Endothelial cell of umbilical vein (primary cell): ENCODE results near the gene ZMIZ1. TPM values are rescaled to one million over a fixed set of nuclear protein-coding genes. Genes with fewer than 3 reads are reported as not detected.

Source experiments
- BruUV-seq: library from RNA; stranded (reverse); fragments of 400-500 nt; replicated peaks from 2 replicates; lab custom pipeline; 2021; lab: Mats Ljungman, UMichigan
- CTCF ChIA-PET: fragments of 300-600, 350-600 bp; sonication (Branson Sonifier 250); formaldehyde crosslinking; loops from one replicate; lab custom pipeline; 2021; ENCODE audit warnings: antibody characterized with exemption, inconsistent platforms; lab: Charles Lee
- POLR2A ChIA-PET: fragments of 300-600, 350-600 bp; sonication (Branson Sonifier 250); formaldehyde crosslinking; loops from one replicate; lab custom pipeline; 2021; ENCODE audit warnings: antibody characterized with exemption, inconsistent platforms; lab: Charles Lee
- DNase-seq: peaks from one replicate; pipeline ENCODE4 v3.0.0-alpha.2; 2011; ENCODE audit warnings: low read depth, low spot score
- FAIRE-seq: peaks from 2 replicates; lab custom pipeline; 2011; peaks lifted over from hg19 to GRCh38; lab: Jason Lieb, UNC
- H2AFZ ChIP-seq: 2 replicates; pipeline ENCODE4 v1.6.0; 2012; ENCODE audit warnings: low read depth, low read length, control low read depth, inconsistent platforms
- H3K27ac ChIP-seq: 2 replicates; pipeline ENCODE4 v1.5.1; 2011; ENCODE audit warnings: low read depth, mild to moderate bottlenecking, control low read depth, low read length, moderate library complexity; ENCODE audit not compliant: insufficient read depth
- H3K27me3 ChIP-seq, 2 experiments: 2 replicates each; pipeline versions ENCODE4 v1.6.0 to v1.6.1; 2011; ENCODE audit warnings: low read length in 2 of 2, mixed read lengths in 1 of 2; ENCODE audit not compliant: control insufficient read depth in 2 of 2, insufficient read depth in 2 of 2
- H3K36me3 ChIP-seq, 2 experiments: 2 replicates in 1 of 2; 3 replicates in 1 of 2; pipeline ENCODE4 v1.5.1; 2011; ENCODE audit warnings: low read length in 2 of 2, mild to moderate bottlenecking in 1 of 2, moderate library complexity in 1 of 2; ENCODE audit not compliant: control insufficient read depth in 2 of 2, insufficient read depth in 2 of 2; ENCODE audit errors: extremely low read depth in 1 of 2
- H3K4me1 ChIP-seq: 3 replicates; pipeline ENCODE4 v1.5.1; 2011; ENCODE audit warnings: mild to moderate bottlenecking, low read length; ENCODE audit not compliant: control insufficient read depth, insufficient read depth; ENCODE audit errors: extremely low read depth
- H3K4me2 ChIP-seq: 2 replicates; pipeline ENCODE4 v1.6.1; 2011; ENCODE audit warnings: low read length, control low read depth, mixed read lengths; ENCODE audit not compliant: insufficient read depth
- H3K4me3 ChIP-seq, 3 experiments: fragments of 200-600 bp in 1 of 3; sonication (generic), shearing (Covaris generic) in 1 of 3; replicated peaks in 1 of 3; 2 replicates each; pipeline ENCODE4 v1.5.1; 2011 to 2016; ENCODE audit warnings: control low read depth in 3 of 3, low read length in 3 of 3, mild to moderate bottlenecking in 2 of 3, inconsistent platforms in 1 of 3, low read depth in 1 of 3, moderate library complexity in 1 of 3; ENCODE audit not compliant: insufficient read depth in 1 of 3
- H3K79me2 ChIP-seq: 2 replicates; pipeline ENCODE4 v1.6.0; 2012; ENCODE audit warnings: low read length, inconsistent platforms; ENCODE audit not compliant: control insufficient read depth, insufficient read depth
- H3K9ac ChIP-seq: replicated peaks from 2 replicates; pipeline ENCODE3; 2011; ENCODE audit warnings: low read length, control low read depth; ENCODE audit not compliant: insufficient read depth; ENCODE audit errors: extremely low read depth
- H3K9me1 ChIP-seq: replicated peaks from 3 replicates; pipeline ENCODE4 v1.6.0; 2011; ENCODE audit warnings: mild to moderate bottlenecking, low read length; ENCODE audit not compliant: control insufficient read depth, insufficient read depth; ENCODE audit errors: extremely low read depth
- H3K9me3 ChIP-seq: replicated peaks from 2 replicates; pipeline ENCODE4 v1.5.1; 2012; ENCODE audit warnings: low read length, inconsistent platforms; ENCODE audit not compliant: control insufficient read depth, insufficient read depth
- H4K20me1 ChIP-seq: replicated peaks from 2 replicates; pipeline ENCODE3; 2011; ENCODE audit warnings: mild to moderate bottlenecking, low read length; ENCODE audit not compliant: control insufficient read depth, insufficient read depth; ENCODE audit errors: extremely low read depth
- CTCF ChIP-seq, 2 donors: IDR thresholded peaks; 1 replicate in 1 of 2; 2 replicates in 1 of 2; pipeline ENCODE4 v1.5.1; 2011; ENCODE audit warnings: low read length in 2 of 2, mild to moderate bottlenecking in 2 of 2, moderate library complexity in 2 of 2, control low read depth in 1 of 2, inconsistent platforms in 1 of 2, low read depth in 1 of 2; ENCODE audit not compliant: insufficient read depth in 1 of 2; ENCODE audit errors: extremely low read depth in 1 of 2
- EZH2 ChIP-seq: IDR thresholded peaks from 2 replicates; pipeline ENCODE4 v1.6.1; 2012; ENCODE audit warnings: borderline replicate concordance, low read depth, mild to moderate bottlenecking, moderate library complexity, low read length, inconsistent platforms; ENCODE audit not compliant: severe bottlenecking
- FOS ChIP-seq: IDR thresholded peaks from 2 replicates; pipeline ENCODE4 v1.6.1; 2011; ENCODE audit warnings: mild to moderate bottlenecking, low read length, moderate library complexity, borderline replicate concordance; ENCODE audit not compliant: insufficient read depth
- GATA2 ChIP-seq: IDR thresholded peaks from 2 replicates; pipeline ENCODE4 v1.7.0; 2011; ENCODE audit warnings: low read depth, mild to moderate bottlenecking, moderate library complexity, mixed read lengths, low read length; ENCODE audit not compliant: insufficient read length, insufficient read depth
- JUN ChIP-seq: IDR thresholded peaks from 2 replicates; pipeline ENCODE4 v1.6.1; 2011; ENCODE audit warnings: borderline replicate concordance, low read depth; ENCODE audit not compliant: insufficient read length, insufficient read depth
- MAX ChIP-seq: IDR thresholded peaks from 2 replicates; pipeline ENCODE4 v1.6.1; 2011; ENCODE audit not compliant: insufficient read depth, insufficient read length
- MYC ChIP-seq: IDR thresholded peaks from one replicate; pipeline ENCODE4 v1.6.1; 2011; ENCODE audit warnings: mild to moderate bottlenecking, low read depth, low read length
- POLR2A ChIP-seq: IDR thresholded peaks from 2 replicates; pipeline ENCODE4 v1.6.1; 2012; ENCODE audit warnings: low read depth, mild to moderate bottlenecking, control low read depth, low read length
- POLR2AphosphoS5 ChIP-seq: IDR thresholded peaks from 2 replicates; pipeline ENCODE4 v1.6.1; 2012; ENCODE audit warnings: low read depth, mild to moderate bottlenecking, control low read depth, low read length, moderate library complexity; ENCODE audit not compliant: insufficient read depth
- dilution Hi-C: fragments of 300-500 bp; cut with MboI; formaldehyde crosslinking; loops from one replicate; pipeline ENCODE4 v1.15.0; 2019; ENCODE audit warnings: low sequenced_read_pairs; ENCODE audit not compliant: extremely low pct_ligation_motif_present
- intact Hi-C: fragments of 100-400 bp; cut with micrococcal nuclease; formaldehyde crosslinking; loops from one replicate; pipeline ENCODE4 v1.10.0; 2022
- polyA plus RNA-seq, 4 experiments: library from polyadenylated mRNA; depleted of rRNA in 3 of 4; stranded (reverse) in 3 of 4; unstranded in 1 of 4; fragments of >200 nt; gene quantifications; 2 replicates each; pipeline versions ENCODE4 v1.2.1 to v1.2.3, GENCODE V29; 2011 to 2012; ENCODE audit warnings: missing spikeins in 1 of 4
- total RNA-seq: library from RNA; stranded (reverse); gene quantifications from 2 replicates; pipeline ENCODE4 v1.2.3, GENCODE V29; 2021

Gene ZMIZ1
- total and polyA plus RNA-seq, 2 donors (not counting 3 experiments of a cell fraction or from before 2014, with no cell fraction given): 12.5 to 46.7 TPM

- Histone ChIP-seq H3K4me1 (peaks cover 18% of the 10 kb centered on the region), H3K79me2 (peaks cover 85% of the 10 kb centered on the region), H3K9me1 (no peaks in the 10 kb centered on the region), H3K4me2 (no peak overlapping the region), H2AFZ (no peak overlapping the region), H3K27ac (no peak overlapping the region), H3K9ac (no peak overlapping the region), H4K20me1 (no peaks in the 10 kb centered on the region), H3K27me3 (no peaks in the 10 kb centered on the region), H3K36me3 (peaks cover 0 to 2% of the 10 kb centered on the region in 2 experiments), H3K9me3 (no peaks in the 10 kb centered on the region), H3K4me3 (no peak overlapping the region)
- no peak for DNase-seq
- intact Hi-C loops (no loop called here), dilution Hi-C loops (no loop called here)
- TF ChIP-seq MAX: no peak
- TF ChIP-seq MYC: no peak
- no peak for TF ChIP-seq EZH2
- TF ChIP-seq CTCF (IDR thresholded peaks at IDR 0.05; ENCODE audit: extremely low read depth in 1 of 2, insufficient read depth in 1 of 2, low read depth in 1 of 2, low read length in 2 of 2): no peak
- no peak for TF ChIP-seq JUN
- no peak for TF ChIP-seq GATA2
- TF ChIP-seq POLR2AphosphoS5: no peak
- TF ChIP-seq POLR2A: no peak
- no peak for TF ChIP-seq FOS
- POLR2A ChIA-PET: no interaction called here
- CTCF ChIA-PET: interaction anchor here (1.2 kb wide), 1 partner anchor 29 kb away, joined by 4 read pairs; no protein-coding TSS in a partner anchor
- BruUV-seq: no TSS peak
- FAIRE-seq: no peak
Measured at GRCh38 chr10:79098596-79099015, 29.8 kb downstream of the ZMIZ1 start.
